Measurements from ENCODE around the gene NOX3. TPM values are rescaled to one million over a fixed set of nuclear protein-coding genes. Genes with fewer than 3 reads are reported as not detected.

Gene NOX3
- total and polyA plus RNA-seq, 7 donors, result not detected

DNA sequence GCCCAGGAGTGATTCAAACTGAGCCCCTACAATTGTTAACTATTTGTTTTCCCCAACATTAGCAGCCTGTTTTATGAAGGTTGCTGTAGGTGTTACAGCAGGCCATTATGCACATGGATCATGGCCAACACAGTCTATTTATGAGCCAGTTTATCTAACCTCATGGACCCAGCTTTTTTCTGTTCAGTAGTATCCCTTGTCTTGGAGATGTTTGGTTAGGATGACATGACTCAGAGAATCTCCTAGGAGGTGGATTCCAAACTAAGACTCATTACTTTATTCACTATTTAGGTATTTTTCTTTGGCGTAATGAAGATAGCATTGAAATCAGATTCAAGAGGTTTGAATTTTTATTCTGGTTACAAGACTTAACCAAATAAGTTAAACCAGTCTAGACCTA, 78.6 kb downstream of the NOX3 start:
- Histone ChIP-seq H3K36me3 (ENCODE audit: insufficient read depth in 1 of 2, low read depth in 1 of 2) (no peaks in the 10 kb centered on the region), H3K27ac (no peak overlapping the region), H3K4me3 (no peak overlapping the region), H3K9me3 (no peaks in the 10 kb centered on the region), H3K27me3 (ENCODE audit: insufficient read depth in 3 of 3, low read length in 2 of 3) (no peaks in the 10 kb centered on the region), H3K4me1 (no peaks in the 10 kb centered on the region)
- ATAC-seq (no peak), DNase-seq (no peak)
- TF ChIP-seq CTCF (IDR thresholded peaks at IDR 0.05), result no peak
- WGBS, 3 donors, result 95 to 98% (median 98%) methylated on average over 1 of the region's 1 CpG
- intact Hi-C loops (cut with DNase I), result no loop called here

GRCh38 chr6:155375801-155376200, 79.8 kb downstream of the NOX3 start:
- H3K4me1 ChIP-seq, result no peaks in the 10 kb centered on the region
- TF ChIP-seq CTCF (IDR thresholded peaks at IDR 0.05), result no peak
- H3K9me3 ChIP-seq, result no peaks in the 10 kb centered on the region
- 73 to 87% (median 80%) methylated on average over 2 of the region's 2 CpGs for WGBS, 3 donors
- intact Hi-C loops (cut with DNase I), result no loop called here
- DNase-seq, result no peak
- H3K27ac ChIP-seq, result no peak overlapping the region
- H3K27me3 ChIP-seq (ENCODE audit: insufficient read depth in 3 of 3, low read length in 2 of 3), result no peaks in the 10 kb centered on the region
- H3K36me3 ChIP-seq (ENCODE audit: insufficient read depth in 1 of 2, low read depth in 1 of 2), result no peaks in the 10 kb centered on the region
- no peak for ATAC-seq
- no peak overlapping the region for H3K4me3 ChIP-seq

GRCh38 chr6:155374681-155375080, 81.0 kb downstream of the NOX3 start:
- no peak overlapping the region for H3K27ac ChIP-seq
- WGBS, 3 donors, result 66 to 74% (median 67%) methylated on average over 2 of the region's 2 CpGs
- intact Hi-C loops (cut with DNase I), result no loop called here
- no peaks in the 10 kb centered on the region for H3K9me3 ChIP-seq
- H3K27me3 ChIP-seq (ENCODE audit: insufficient read depth in 3 of 3, low read length in 2 of 3), result no peaks in the 10 kb centered on the region
- DNase-seq (no peak), ATAC-seq (no peak)
- H3K36me3 ChIP-seq (ENCODE audit: insufficient read depth in 1 of 2, low read depth in 1 of 2), result no peaks in the 10 kb centered on the region
- no peak overlapping the region for H3K4me3 ChIP-seq
- H3K4me1 ChIP-seq, result no peaks in the 10 kb centered on the region
- TF ChIP-seq CTCF (IDR thresholded peaks at IDR 0.05), result no peak

GRCh38 chr6:155373276-155373675, 82.4 kb downstream of the NOX3 start:
- 78 to 94% (median 85%) methylated on average over 3 of the region's 3 CpGs for WGBS, 3 donors

More at GRCh38 chr6:155373276-155373675, 82.4 kb downstream of the NOX3 start:
- intact Hi-C loops (cut with DNase I), result no loop called here
- H3K9me3 ChIP-seq, result no peaks in the 10 kb centered on the region
- H3K27me3 ChIP-seq (ENCODE audit: insufficient read depth in 3 of 3, low read length in 2 of 3), result no peaks in the 10 kb centered on the region
- H3K27ac ChIP-seq, result no peak overlapping the region
- TF ChIP-seq CTCF (IDR thresholded peaks at IDR 0.05), result no peak
- no peaks in the 10 kb centered on the region for H3K4me1 ChIP-seq
- no peak overlapping the region for H3K4me3 ChIP-seq
- ATAC-seq (no peak), DNase-seq (no peak)
- H3K36me3 ChIP-seq (ENCODE audit: insufficient read depth in 1 of 2, low read depth in 1 of 2), result no peaks in the 10 kb centered on the region
